Liver (tissue), 9 donors: ENCODE measurements around the gene ANKRD27. TPM values are rescaled to one million over a fixed set of nuclear protein-coding genes. Genes with fewer than 3 reads are reported as not detected.

Source experiments
- DNase-seq: peaks from one replicate; pipeline ENCODE4 v3.0.0-alpha.2; 2017; ENCODE audit warnings: low spot score
- H3K27ac ChIP-seq, 2 donors: one replicate each; pipeline ENCODE4 v1.7.0; 2013; ENCODE audit warnings: inconsistent platforms in 2 of 2, low read length in 2 of 2, control low read depth in 1 of 2, low read depth in 1 of 2, mild to moderate bottlenecking in 1 of 2
- H3K27me3 ChIP-seq, 4 donors: one replicate each; pipeline versions ENCODE4 v1.6.1 to v1.7.0; 2013; ENCODE audit warnings: low read length in 3 of 4, inconsistent platforms in 1 of 4, mild to moderate bottlenecking in 1 of 4, moderate library complexity in 1 of 4; ENCODE audit not compliant: control insufficient read depth in 4 of 4, insufficient read depth in 4 of 4
- H3K36me3 ChIP-seq, 4 donors: one replicate each; pipeline versions ENCODE4 v1.6.1 to v1.7.0; 2013; ENCODE audit warnings: low read length in 3 of 4, mild to moderate bottlenecking in 3 of 4, low read depth in 1 of 4, moderate library complexity in 1 of 4; ENCODE audit not compliant: control insufficient read depth in 4 of 4, insufficient read depth in 3 of 4
- H3K4me1 ChIP-seq, 4 donors: one replicate each; pipeline versions ENCODE4 v1.6.1 to v1.7.0; 2013; ENCODE audit warnings: low read length in 3 of 4, mild to moderate bottlenecking in 3 of 4, moderate library complexity in 1 of 4; ENCODE audit not compliant: control insufficient read depth in 4 of 4, insufficient read depth in 4 of 4
- H3K4me3 ChIP-seq, 3 donors: one replicate each; pipeline versions ENCODE4 v1.6.1 to v1.7.0; 2013; ENCODE audit warnings: low read length in 3 of 3, control low read depth in 1 of 3, low read depth in 1 of 3, mild to moderate bottlenecking in 1 of 3
- H3K9ac ChIP-seq, 2 donors: one replicate each; pipeline ENCODE4 v1.7.0; 2013; ENCODE audit warnings: low read length in 2 of 2, mild to moderate bottlenecking in 2 of 2, moderate library complexity in 2 of 2, control low read depth in 1 of 2, low read depth in 1 of 2
- H3K9me3 ChIP-seq, 4 donors: one replicate each; pipeline versions ENCODE4 v1.6.1 to v1.7.0; 2013; ENCODE audit warnings: low read length in 3 of 4; ENCODE audit not compliant: control insufficient read depth in 4 of 4
- ATF3 ChIP-seq: IDR thresholded peaks from 2 replicates; pipeline ENCODE4 v1.6.1; 2016; ENCODE audit warnings: antibody characterized with exemption
- CTCF ChIP-seq: fragments of 150-350 bp; IDR thresholded peaks from 2 replicates; pipeline ENCODE4 v1.5.1; 2017; ENCODE audit warnings: improper control_type of control experiment, low read depth, low read length; ENCODE audit not compliant: missing input control
- EGR1 ChIP-seq, 2 donors: IDR thresholded peaks; 2 replicates each; pipeline ENCODE4 v1.6.1; 2016 to 2018; ENCODE audit warnings: antibody characterized with exemption in 2 of 2, low read depth in 2 of 2
- FOXA1 ChIP-seq: IDR thresholded peaks from 2 replicates; pipeline ENCODE4 v1.6.1; 2016; ENCODE audit warnings: antibody characterized with exemption
- FOXA2 ChIP-seq: IDR thresholded peaks from 2 replicates; pipeline ENCODE4 v1.6.1; 2016; ENCODE audit warnings: antibody characterized with exemption
- GABPA ChIP-seq, 2 donors: IDR thresholded peaks in 1 of 2; conservative IDR thresholded peaks in 1 of 2; 2 replicates each; pipeline ENCODE4 v1.6.1; 2016; ENCODE audit warnings: antibody characterized with exemption in 2 of 2, mild to moderate bottlenecking in 1 of 2, moderate library complexity in 1 of 2
- HNF4A ChIP-seq, 2 donors: conservative IDR thresholded peaks; 2 replicates each; pipeline ENCODE4 v1.6.1; 2016; ENCODE audit warnings: antibody characterized with exemption in 2 of 2, mild to moderate bottlenecking in 2 of 2
- HNF4G ChIP-seq: IDR thresholded peaks from 2 replicates; pipeline ENCODE4 v1.6.1; 2016; ENCODE audit warnings: antibody characterized with exemption
- JUND ChIP-seq, 2 donors: IDR thresholded peaks; 2 replicates each; pipeline ENCODE4 v1.6.1; 2016; ENCODE audit warnings: antibody characterized with exemption in 2 of 2
- MAX ChIP-seq: IDR thresholded peaks from 2 replicates; pipeline ENCODE4 v1.6.1; 2016; ENCODE audit warnings: antibody characterized with exemption
- NR2F2 ChIP-seq: IDR thresholded peaks from 2 replicates; pipeline ENCODE4 v1.6.1; 2016; ENCODE audit warnings: antibody characterized with exemption
- REST ChIP-seq: IDR thresholded peaks from 2 replicates; pipeline ENCODE4 v1.6.1; 2016; ENCODE audit warnings: antibody characterized with exemption, mild to moderate bottlenecking
- RXRA ChIP-seq, 2 donors: IDR thresholded peaks; 2 replicates each; pipeline ENCODE4 v1.6.1; 2017 to 2018; ENCODE audit warnings: antibody characterized with exemption in 2 of 2, mild to moderate bottlenecking in 1 of 2
- SP1 ChIP-seq: IDR thresholded peaks from 2 replicates; pipeline ENCODE4 v1.6.1; 2018; ENCODE audit warnings: antibody characterized with exemption, mild to moderate bottlenecking
- TAF1 ChIP-seq: conservative IDR thresholded peaks from 2 replicates; pipeline ENCODE4 v1.6.1; 2016; ENCODE audit warnings: antibody characterized with exemption, mild to moderate bottlenecking
- YY1 ChIP-seq: IDR thresholded peaks from 2 replicates; pipeline ENCODE4 v1.6.1; 2016; ENCODE audit warnings: antibody characterized with exemption, mild to moderate bottlenecking
- ZBTB33 ChIP-seq: IDR thresholded peaks from 2 replicates; pipeline ENCODE4 v1.6.1; 2016; ENCODE audit warnings: antibody characterized with exemption
- WGBS: extraction: QIAGEN DNeasy Blood & Tissue Kit; methylation state at CpG from one replicate; pipeline ENCODE4 v1.1.7; 2013; 5-methylcytosine and 5-hydroxymethylcytosine counted together
- polyA plus RNA-seq, 2 donors: library from polyadenylated mRNA; stranded (reverse) in 1 of 2; unstranded in 1 of 2; fragments of 200-250 nt in 1 of 2; fragments of >200 nt in 1 of 2; fragmentation: Nextera tagmentation in 1 of 2; extraction: Ambion mirVana in 1 of 2; gene quantifications; one replicate each; pipeline versions ENCODE4 v1.2.1 to v1.2.3, GENCODE V29; 2013 to 2015
- total RNA-seq, 2 donors: library from RNA; depleted of rRNA; stranded (reverse); fragments of >200 nt; gene quantifications; one replicate each; pipeline ENCODE4 v1.2.3, GENCODE V29; 2014
- donor health status: healthy.
- donor health status: healthy.
- donor health status: healthy.
- donor health status: healthy.
- donor health status: healthy.

The ANKRD27 gene
- total and polyA plus RNA-seq, 4 donors = 3.4 to 14.2 (median 7.8) TPM

- Histone ChIP-seq H3K27ac (no peak overlapping the region), H3K36me3 (peaks cover 4 to 46% (median 20%) of the 10 kb centered on the region in 4 donors), H3K9ac (no peak overlapping the region), H3K4me3 (no peak overlapping the region), H3K9me3 (no peaks in the 10 kb centered on the region), H3K4me1 (no peaks in the 10 kb centered on the region), H3K27me3 (no peaks in the 10 kb centered on the region)
- DNase-seq = no peak
- TF ChIP-seq FOXA1 = no peak
- no peak for TF ChIP-seq TAF1
- TF ChIP-seq REST = no peak
- TF ChIP-seq FOXA2 = no peak
- TF ChIP-seq CTCF = no peak
- TF ChIP-seq SP1 = no peak
- TF ChIP-seq YY1 = no peak
- TF ChIP-seq HNF4G = no peak
- no peak for TF ChIP-seq ATF3
- no peak for TF ChIP-seq EGR1 (IDR thresholded peaks at IDR 0.05; ENCODE audit: low read depth in 2 of 2)
- TF ChIP-seq JUND (IDR thresholded peaks at IDR 0.05) = no peak
- no peak for TF ChIP-seq NR2F2
- TF ChIP-seq GABPA (IDR thresholded peaks at IDR 0.05 in 1 of 2, conservative IDR thresholded peaks at IDR 0.05 in 1 of 2) = no peak
- no peak for TF ChIP-seq ZBTB33
- no peak for TF ChIP-seq RXRA (IDR thresholded peaks at IDR 0.05)
- no peak for TF ChIP-seq HNF4A (conservative IDR thresholded peaks at IDR 0.05)
- no peak for TF ChIP-seq MAX
- 93% methylated on average over 11 of the region's 11 CpGs for WGBS
Measured at GRCh38 chr19:32615569-32615968, 59.4 kb downstream of the ANKRD27 start.

GRCh38 chr19:32614916-32615315 is 60.1 kb downstream of the ANKRD27 start:
- H3K9ac ChIP-seq = no peak overlapping the region
- no peaks in the 10 kb centered on the region for H3K27me3 ChIP-seq
- no peak overlapping the region for H3K4me3 ChIP-seq
- DNase-seq = no peak
- no peak overlapping the region for H3K27ac ChIP-seq
- WGBS = 97% methylated on average over 7 of the region's 7 CpGs
- TF ChIP-seq ZBTB33 (no peak), EGR1 (IDR thresholded peaks at IDR 0.05; ENCODE audit: low read depth in 2 of 2) (no peak)
- peaks cover 5 to 45% (median 19%) of the 10 kb centered on the region in 4 donors for H3K36me3 ChIP-seq
- H3K4me1 ChIP-seq = no peaks in the 10 kb centered on the region
- H3K9me3 ChIP-seq = no peaks in the 10 kb centered on the region
